ENCODE results near the gene TLE1. TPM values are rescaled to one million over a fixed set of nuclear protein-coding genes. Genes with fewer than 3 reads are reported as not detected.

Gene TLE1
- total and polyA plus RNA-seq, 2 donors (not counting 1 experiment from before 2014, with no cell fraction given), result 33.5 to 80.3 TPM

DNA sequence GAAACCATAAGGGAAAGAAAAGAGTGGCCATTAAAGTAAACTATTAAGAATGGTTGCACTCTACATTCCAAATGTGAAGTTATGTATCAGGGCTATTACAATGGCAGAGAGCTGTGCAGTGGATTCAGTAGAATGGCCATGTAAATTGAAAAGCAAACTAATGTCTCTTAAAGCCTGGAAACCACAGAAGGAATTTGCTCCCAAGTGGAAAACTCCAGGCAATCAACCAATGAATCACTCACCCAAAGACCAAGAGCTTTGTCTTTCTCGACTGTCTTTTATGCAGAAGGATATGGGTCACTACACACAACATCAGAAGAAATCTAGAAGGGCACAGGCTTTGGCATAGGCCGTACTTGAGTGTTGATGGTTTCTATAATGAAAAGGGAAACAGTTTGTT is 114.9 kb downstream of the TLE1 start:
- Mint-ChIP-seq H3K4me1 (peaks cover 16% of the 10 kb centered on the region), H3K27me3 (no peaks in the 10 kb centered on the region), H3K27ac (no peak overlapping the region), H3K4me3 (no peak overlapping the region), H3K9me3 (ENCODE audit: insufficient read depth) (no peaks in the 10 kb centered on the region)
- Histone ChIP-seq H3K9me3 (ENCODE audit: control extremely low read depth in 1 of 3, control insufficient read depth in 2 of 3, insufficient read depth in 1 of 3, low read length in 2 of 3) (no peaks in the 10 kb centered on the region), H3K27me3 (replicated peaks in 1 of 4; ENCODE audit: control extremely low read depth in 1 of 4, control insufficient read depth in 3 of 4, insufficient read depth in 4 of 4, low read length in 3 of 4) (no peaks in the 10 kb centered on the region), H3K4me3 (ENCODE audit: control extremely low read depth in 1 of 5, extremely low read depth in 1 of 5, insufficient read depth in 1 of 5, low read depth in 2 of 5, low read length in 4 of 5) (no peak overlapping the region), H3K4me2 (replicated peaks; ENCODE audit: low read depth, low read length, poor library complexity, severe bottlenecking) (no peak overlapping the region), H3K9ac (ENCODE audit: low read length) (no peak overlapping the region), H3K4me1 (ENCODE audit: control insufficient read depth in 2 of 2, insufficient read depth in 2 of 2, low read length in 2 of 2) (no peaks in the 10 kb centered on the region), H2AFZ (ENCODE audit: insufficient read depth, low read depth, low read length, poor library complexity, severe bottlenecking) (no peak overlapping the region), H4K20me1 (ENCODE audit: control insufficient read depth, insufficient read depth, low read length, poor library complexity, severe bottlenecking) (no peaks in the 10 kb centered on the region), H3K27ac (ENCODE audit: low read length in 2 of 2) (no peak overlapping the region), H3K79me2 (ENCODE audit: control insufficient read depth, insufficient read depth, low read length) (no peaks in the 10 kb centered on the region), H3K36me3 (replicated peaks in 1 of 2; ENCODE audit: control extremely low read depth in 1 of 2, control insufficient read depth in 1 of 2, extremely low read depth in 1 of 2, insufficient read depth in 2 of 2, low read length in 1 of 2) (peaks cover 0 to 2% of the 10 kb centered on the region in 2 experiments)
- POLR2A ChIA-PET, result no interaction called here
- no peak for TF ChIP-seq EZH2 (IDR thresholded peaks at IDR 0.05; ENCODE audit: borderline replicate concordance, insufficient read depth, low read depth, low read length, poor library complexity, severe bottlenecking)
- TF ChIP-seq, protein P1, sequence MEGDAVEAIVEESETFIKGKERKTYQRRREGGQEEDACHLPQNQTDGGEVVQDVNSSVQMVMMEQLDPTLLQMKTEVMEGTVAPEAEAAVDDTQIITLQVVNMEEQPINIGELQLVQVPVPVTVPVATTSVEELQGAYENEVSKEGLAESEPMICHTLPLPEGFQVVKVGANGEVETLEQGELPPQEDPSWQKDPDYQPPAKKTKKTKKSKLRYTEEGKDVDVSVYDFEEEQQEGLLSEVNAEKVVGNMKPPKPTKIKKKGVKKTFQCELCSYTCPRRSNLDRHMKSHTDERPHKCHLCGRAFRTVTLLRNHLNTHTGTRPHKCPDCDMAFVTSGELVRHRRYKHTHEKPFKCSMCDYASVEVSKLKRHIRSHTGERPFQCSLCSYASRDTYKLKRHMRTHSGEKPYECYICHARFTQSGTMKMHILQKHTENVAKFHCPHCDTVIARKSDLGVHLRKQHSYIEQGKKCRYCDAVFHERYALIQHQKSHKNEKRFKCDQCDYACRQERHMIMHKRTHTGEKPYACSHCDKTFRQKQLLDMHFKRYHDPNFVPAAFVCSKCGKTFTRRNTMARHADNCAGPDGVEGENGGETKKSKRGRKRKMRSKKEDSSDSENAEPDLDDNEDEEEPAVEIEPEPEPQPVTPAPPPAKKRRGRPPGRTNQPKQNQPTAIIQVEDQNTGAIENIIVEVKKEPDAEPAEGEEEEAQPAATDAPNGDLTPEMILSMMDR (IDR thresholded peaks at IDR 0.05), result no peak
- ATAC-seq (ENCODE audit: low read depth), result no peak
- DNase-seq, result no peak
- CTCF ChIA-PET, result no interaction called here
- no CpG with 5 or more reads among the region's 2 CpGs for WGBS (ENCODE audit: insufficient coverage)
- intact Hi-C loops (cut with micrococcal nuclease), result no loop called here

DNA sequence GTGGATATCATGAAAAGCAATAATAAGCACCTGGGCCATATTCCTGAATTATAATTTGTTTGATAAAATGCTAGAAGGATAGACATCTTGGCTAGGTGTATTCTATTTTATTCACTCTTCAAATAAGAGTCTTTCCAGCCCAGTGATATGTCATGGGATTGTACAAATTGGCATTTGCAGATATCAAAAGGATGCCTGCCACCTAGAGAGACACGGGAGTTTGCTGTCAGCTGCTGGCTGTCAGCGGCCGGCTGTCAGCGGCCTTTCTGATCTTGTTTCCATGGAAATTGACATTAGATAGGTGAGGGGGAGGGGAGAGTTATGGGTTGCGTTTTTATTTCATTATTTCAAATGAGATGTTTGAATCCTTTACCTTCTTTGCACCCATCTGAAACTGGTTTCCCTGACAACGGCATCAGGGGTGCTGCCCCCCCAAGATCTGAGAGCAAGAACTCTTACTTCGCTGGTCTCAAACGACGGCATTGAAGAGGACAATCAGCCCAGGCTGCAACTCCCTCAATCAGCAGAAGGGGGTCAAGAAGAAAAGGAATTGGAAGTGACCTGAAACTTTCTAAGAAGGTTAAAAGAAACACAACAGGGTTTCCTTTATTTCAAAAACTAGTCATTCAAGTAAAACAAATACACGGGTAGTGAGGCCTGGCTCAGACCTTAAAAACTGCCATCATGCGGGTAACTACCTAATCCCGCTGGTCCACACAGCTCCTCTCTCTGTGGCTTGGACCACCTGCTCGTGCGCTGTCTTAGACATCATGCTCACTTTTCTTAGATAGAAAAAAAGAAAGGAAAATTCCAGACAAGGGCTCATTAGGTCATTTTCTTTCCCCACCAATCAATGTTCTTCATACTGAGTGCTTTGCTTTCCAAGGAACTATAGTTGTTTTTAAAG is 115.7 kb downstream of the TLE1 start:
- no peak overlapping the region for H3K27ac ChIP-seq (ENCODE audit: low read length in 2 of 2)
- H4K20me1 ChIP-seq (ENCODE audit: control insufficient read depth, insufficient read depth, low read length, poor library complexity, severe bottlenecking), result no peaks in the 10 kb centered on the region
- ChIA-PET CTCF (no interaction called here), POLR2A (no interaction called here)
- no peaks in the 10 kb centered on the region for H3K79me2 ChIP-seq (ENCODE audit: control insufficient read depth, insufficient read depth, low read length)
- H2AFZ ChIP-seq (ENCODE audit: insufficient read depth, low read depth, low read length, poor library complexity, severe bottlenecking), result no peak overlapping the region
- TF ChIP-seq, protein P1 (IDR thresholded peaks at IDR 0.05), result no peak
- TF ChIP-seq EZH2 (IDR thresholded peaks at IDR 0.05; ENCODE audit: borderline replicate concordance, insufficient read depth, low read depth, low read length, poor library complexity, severe bottlenecking), result no peak
- DNase-seq, result no peak
- no peak overlapping the region for H3K27ac Mint-ChIP-seq
- no peak for ATAC-seq (ENCODE audit: low read depth)
- no peaks in the 10 kb centered on the region for H3K9me3 Mint-ChIP-seq (ENCODE audit: insufficient read depth)
- H3K4me2 ChIP-seq (replicated peaks; ENCODE audit: low read depth, low read length, poor library complexity, severe bottlenecking), result no peak overlapping the region
- no peaks in the 10 kb centered on the region for H3K27me3 Mint-ChIP-seq
- no peak overlapping the region for H3K4me3 ChIP-seq (ENCODE audit: control extremely low read depth in 1 of 5, extremely low read depth in 1 of 5, insufficient read depth in 1 of 5, low read depth in 2 of 5, low read length in 4 of 5)
- H3K4me1 Mint-ChIP-seq, result peaks cover 10% of the 10 kb centered on the region
- H3K36me3 ChIP-seq (replicated peaks in 1 of 2; ENCODE audit: control extremely low read depth in 1 of 2, control insufficient read depth in 1 of 2, extremely low read depth in 1 of 2, insufficient read depth in 2 of 2, low read length in 1 of 2), result peaks cover 0 to 2% of the 10 kb centered on the region in 2 experiments
- intact Hi-C loops (cut with micrococcal nuclease), result no loop called here
- no peak overlapping the region for H3K4me3 Mint-ChIP-seq
- no peaks in the 10 kb centered on the region for H3K27me3 ChIP-seq (replicated peaks in 1 of 4; ENCODE audit: control extremely low read depth in 1 of 4, control insufficient read depth in 3 of 4, insufficient read depth in 4 of 4, low read length in 3 of 4)
- 100% methylated on average over 8 of the region's 14 CpGs for WGBS (ENCODE audit: insufficient coverage)
- no peaks in the 10 kb centered on the region for H3K4me1 ChIP-seq (ENCODE audit: control insufficient read depth in 2 of 2, insufficient read depth in 2 of 2, low read length in 2 of 2)
- H3K9ac ChIP-seq (ENCODE audit: low read length), result no peak overlapping the region
- H3K9me3 ChIP-seq (ENCODE audit: control extremely low read depth in 1 of 3, control insufficient read depth in 2 of 3, insufficient read depth in 1 of 3, low read length in 2 of 3), result no peaks in the 10 kb centered on the region
